Fibroblast of mammary gland (primary cell): ENCODE measurements around the gene VSTM4.

Experiments
- DNase-seq: peaks from one replicate; pipeline ENCODE4 v3.0.0-alpha.2; 2010; ENCODE audit warnings: low read depth
- H3K4me3 ChIP-seq: 2 replicates; pipeline ENCODE4 v1.5.1; 2011; ENCODE audit warnings: low read depth, mild to moderate bottlenecking, low read length, moderate library complexity; ENCODE audit not compliant: control insufficient read depth
- CTCF ChIP-seq: conservative IDR thresholded peaks from 2 replicates; pipeline ENCODE4 v1.5.1; 2011; ENCODE audit warnings: low read depth, low read length, inconsistent platforms; ENCODE audit not compliant: control insufficient read depth, insufficient read depth

Gene VSTM4

GRCh38 chr10:49070701-49071100, 44.6 kb downstream of the VSTM4 start:
- H3K4me3 ChIP-seq = no peak overlapping the region
- TF ChIP-seq CTCF = no peak
- DNase-seq = no peak

GRCh38 chr10:49068672-49069217, 46.6 kb downstream of the VSTM4 start:
- no peak for DNase-seq
- H3K4me3 ChIP-seq = no peak overlapping the region
- no peak for TF ChIP-seq CTCF

- no peak for DNase-seq
- TF ChIP-seq CTCF = no peak
- no peak overlapping the region for H3K4me3 ChIP-seq
These were observed 47.1 kb downstream of the VSTM4 start for GRCh38 chr10:49068209-49068608.

- no peak for TF ChIP-seq CTCF
- H3K4me3 ChIP-seq = no peak overlapping the region
- no peak for DNase-seq
These were observed 48.2 kb downstream of the VSTM4 start for GRCh38 chr10:49066944-49067730.

- no peak overlapping the region for H3K4me3 ChIP-seq
- TF ChIP-seq CTCF = no peak
- no peak for DNase-seq
These were observed 53.1 kb downstream of the VSTM4 start for GRCh38 chr10:49062229-49062628.

GRCh38 chr10:49061667-49062066, 53.7 kb downstream of the VSTM4 start:
- TF ChIP-seq CTCF = no peak

More at GRCh38 chr10:49061667-49062066, 53.7 kb downstream of the VSTM4 start:
- H3K4me3 ChIP-seq = no peak overlapping the region
- no peak for DNase-seq
